GM12891 (cell line): ENCODE results near the gene ATP6AP1.

ENCODE experiments used
- POLR2A ChIP-seq: IDR thresholded peaks from 2 replicates; pipeline ENCODE4 v1.6.1; 2011; ENCODE audit warnings: low read depth, low read length, control low read depth
- POLR2AphosphoS5 ChIP-seq: IDR thresholded peaks from 2 replicates; pipeline ENCODE4 v1.6.1; 2011; ENCODE audit warnings: low read depth, low read length, control low read depth
- TAF1 ChIP-seq: IDR thresholded peaks from 2 replicates; pipeline ENCODE4 v1.6.1; 2011; ENCODE audit warnings: low read depth, low read length, control low read depth

DNA sequence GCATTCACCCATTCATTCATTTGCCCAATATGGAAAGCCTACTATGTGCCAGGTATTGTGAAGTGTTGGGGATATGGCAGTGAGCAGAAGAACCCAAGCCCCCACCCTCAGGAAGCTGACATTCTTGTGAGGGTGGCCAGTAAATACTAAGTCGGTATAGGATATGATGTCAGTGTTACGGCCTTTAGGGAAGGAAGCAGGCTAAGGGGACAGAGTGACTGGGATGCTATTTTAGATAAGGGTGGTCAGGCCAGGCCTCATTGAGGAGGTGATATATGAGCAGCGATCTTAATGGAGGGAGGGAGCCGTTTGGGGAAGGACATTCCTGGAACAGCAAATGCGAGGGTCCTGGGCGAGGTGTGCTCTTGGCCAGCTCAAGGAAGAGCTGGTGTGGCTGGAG, 2.0 kb downstream of the ATP6AP1 start:
- TF ChIP-seq POLR2A: no peak
- TF ChIP-seq POLR2AphosphoS5: no peak
- no peak for TF ChIP-seq TAF1
